ENCODE data around the gene AP3B1.

Gene AP3B1

GRCh38 chr5:78090002-78090401 is 204.5 kb downstream of the AP3B1 start:
- TF ChIP-seq CTCF (IDR thresholded peaks at IDR 0.05; ENCODE audit: borderline replicate concordance, extremely low read depth, low read length, poor library complexity, severe bottlenecking): no peak
- no peak for TF ChIP-seq EZH2 (IDR thresholded peaks at IDR 0.05; ENCODE audit: borderline replicate concordance, low read depth, low read length, severe bottlenecking)
- Histone ChIP-seq H2AFZ (ENCODE audit: low read depth, low read length) (no peak overlapping the region), H3K27me3 (ENCODE audit: insufficient read depth, low read length, poor library complexity) (no peaks in the 10 kb centered on the region), H3K36me3 (ENCODE audit: insufficient read depth, low read length) (peaks cover 19% of the 10 kb centered on the region; the same call in 1 of the 2 replicates), H3K4me2 (ENCODE audit: insufficient read depth, low read length) (no peak overlapping the region), H3K4me3 (ENCODE audit: low read depth in 1 of 2, low read length in 2 of 2) (no peak overlapping the region), H3K79me2 (ENCODE audit: insufficient read depth, low read length) (no peaks in the 10 kb centered on the region), H3K9ac (ENCODE audit: low read depth, low read length) (no peak overlapping the region), H3K9me3 (ENCODE audit: insufficient read depth, low read length, severe bottlenecking) (no peaks in the 10 kb centered on the region), H4K20me1 (ENCODE audit: insufficient read depth, low read length) (no peaks in the 10 kb centered on the region), H3K4me1 (ENCODE audit: insufficient read depth, low read length) (no peaks in the 10 kb centered on the region), H3K27ac (ENCODE audit: low read length) (no peak overlapping the region)
- ATAC-seq (ENCODE audit: insufficient read depth, low read depth) (no peak), DNase-seq (no peak)

- TF ChIP-seq EZH2 (IDR thresholded peaks at IDR 0.05; ENCODE audit: borderline replicate concordance, low read depth, low read length, severe bottlenecking) (no peak), CTCF (IDR thresholded peaks at IDR 0.05; ENCODE audit: borderline replicate concordance, extremely low read depth, low read length, poor library complexity, severe bottlenecking) (no peak)
- 0 out of 2 replicates have a peak, but pooled peaks cover under 1% of the 10 kb centered on the region for H3K36me3 ChIP-seq (ENCODE audit: insufficient read depth, low read length)
- H4K20me1 ChIP-seq (ENCODE audit: insufficient read depth, low read length): no peaks in the 10 kb centered on the region
- DNase-seq: no peak
- H3K27ac ChIP-seq (ENCODE audit: low read length): no peak overlapping the region
- H3K27me3 ChIP-seq (ENCODE audit: insufficient read depth, low read length, poor library complexity): no peaks in the 10 kb centered on the region
- H3K9me3 ChIP-seq (ENCODE audit: insufficient read depth, low read length, severe bottlenecking): no peaks in the 10 kb centered on the region
- H3K79me2 ChIP-seq (ENCODE audit: insufficient read depth, low read length): no peaks in the 10 kb centered on the region
- H3K4me3 ChIP-seq (ENCODE audit: low read depth in 1 of 2, low read length in 2 of 2): no peak overlapping the region
- no peak for ATAC-seq (ENCODE audit: insufficient read depth, low read depth)
- no peak overlapping the region for H3K4me2 ChIP-seq (ENCODE audit: insufficient read depth, low read length)
- no peaks in the 10 kb centered on the region for H3K4me1 ChIP-seq (ENCODE audit: insufficient read depth, low read length)
- H2AFZ ChIP-seq (ENCODE audit: low read depth, low read length): no peak overlapping the region
- H3K9ac ChIP-seq (ENCODE audit: low read depth, low read length): no peak overlapping the region
Measured at GRCh38 chr5:78078858-78079257, 215.6 kb downstream of the AP3B1 start.

- ATAC-seq (ENCODE audit: insufficient read depth, low read depth): no peak
Measured at GRCh38 chr5:78077369-78078068, 217.0 kb downstream of the AP3B1 start.

More at GRCh38 chr5:78077369-78078068, 217.0 kb downstream of the AP3B1 start:
- H3K27me3 ChIP-seq (ENCODE audit: insufficient read depth, low read length, poor library complexity): no peaks in the 10 kb centered on the region
- no peak overlapping the region for H2AFZ ChIP-seq (ENCODE audit: low read depth, low read length)
- no peaks in the 10 kb centered on the region for H3K36me3 ChIP-seq (ENCODE audit: insufficient read depth, low read length)
- H3K4me1 ChIP-seq (ENCODE audit: insufficient read depth, low read length): no peaks in the 10 kb centered on the region
- no peaks in the 10 kb centered on the region for H3K79me2 ChIP-seq (ENCODE audit: insufficient read depth, low read length)
- no peaks in the 10 kb centered on the region for H3K9me3 ChIP-seq (ENCODE audit: insufficient read depth, low read length, severe bottlenecking)
- H3K4me3 ChIP-seq (ENCODE audit: low read depth in 1 of 2, low read length in 2 of 2): no peak overlapping the region
- no peak overlapping the region for H3K27ac ChIP-seq (ENCODE audit: low read length)
- no peak overlapping the region for H3K9ac ChIP-seq (ENCODE audit: low read depth, low read length)
- H4K20me1 ChIP-seq (ENCODE audit: insufficient read depth, low read length): no peaks in the 10 kb centered on the region
- H3K4me2 ChIP-seq (ENCODE audit: insufficient read depth, low read length): no peak overlapping the region
- no peak for TF ChIP-seq EZH2 (IDR thresholded peaks at IDR 0.05; ENCODE audit: borderline replicate concordance, low read depth, low read length, severe bottlenecking)
- TF ChIP-seq CTCF (IDR thresholded peaks at IDR 0.05; ENCODE audit: borderline replicate concordance, extremely low read depth, low read length, poor library complexity, severe bottlenecking): no peak
- DNase-seq: no peak
